HPDE6-E6E7 (cell line): ENCODE measurements around the gene KIF5C.

ENCODE experiments used
- DNase-seq: peaks from one replicate; pipeline ENCODE4 v3.0.0; 2011; ENCODE audit warnings: missing footprints; ENCODE audit errors: extremely low spot score

KIF5C gene

DNA sequence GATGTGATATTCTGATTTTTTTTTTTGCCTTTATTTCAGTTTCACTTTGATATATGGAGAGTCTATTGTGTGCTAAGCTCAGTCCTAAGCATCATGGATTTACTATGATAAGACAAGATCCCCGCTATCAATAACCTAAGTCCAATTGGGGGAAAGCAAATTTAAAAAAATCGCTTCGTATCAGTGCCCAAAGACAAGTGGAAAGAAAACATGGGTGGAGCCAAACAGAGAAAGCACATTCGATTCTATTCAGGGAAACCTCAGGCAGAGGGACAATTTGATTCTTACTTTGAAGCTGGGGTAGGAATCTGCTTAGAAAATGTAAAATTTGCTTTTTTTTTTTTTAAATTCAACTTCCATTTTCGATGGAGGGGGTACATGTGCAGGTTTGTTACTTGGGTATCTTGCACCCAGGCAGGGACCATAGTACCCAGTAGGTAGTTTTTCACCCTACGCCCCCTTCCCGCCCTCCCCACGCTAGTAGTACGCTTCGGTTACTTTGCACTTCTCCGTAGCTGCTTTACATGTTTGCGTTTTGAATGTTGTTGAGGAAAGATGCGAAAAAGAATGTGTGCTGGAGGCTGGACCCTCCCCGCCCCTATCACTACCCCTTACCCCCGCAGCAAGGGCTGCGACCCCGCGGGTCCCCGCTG, 12.4 kb downstream of the KIF5C start:
- no peak for DNase-seq

DNA sequence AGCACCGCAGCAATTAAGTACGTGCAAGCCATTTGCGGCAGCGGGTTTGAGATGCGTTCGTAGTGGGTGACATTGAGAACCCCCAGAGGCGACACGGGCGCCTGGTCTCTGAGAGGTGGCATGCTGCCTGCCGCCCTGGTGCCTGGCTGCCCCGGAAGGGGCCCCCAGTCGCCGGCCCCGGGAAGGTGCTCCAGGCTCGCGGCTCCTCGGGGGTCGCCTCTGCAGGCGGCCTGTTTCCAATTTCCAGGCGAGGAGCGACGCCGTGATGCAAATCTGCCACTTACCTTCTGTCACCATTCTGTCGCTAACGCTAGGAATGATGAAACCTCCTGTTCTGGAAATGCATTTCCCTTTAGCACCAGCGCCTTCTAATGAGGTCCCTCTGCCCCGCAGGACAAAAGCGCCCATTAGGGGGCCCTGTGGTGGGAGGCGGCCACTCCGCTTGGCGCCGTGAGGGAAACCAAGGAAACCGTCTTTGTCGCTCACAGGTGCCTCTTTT, 13.0 kb downstream of the KIF5C start:
- no peak for DNase-seq

DNA sequence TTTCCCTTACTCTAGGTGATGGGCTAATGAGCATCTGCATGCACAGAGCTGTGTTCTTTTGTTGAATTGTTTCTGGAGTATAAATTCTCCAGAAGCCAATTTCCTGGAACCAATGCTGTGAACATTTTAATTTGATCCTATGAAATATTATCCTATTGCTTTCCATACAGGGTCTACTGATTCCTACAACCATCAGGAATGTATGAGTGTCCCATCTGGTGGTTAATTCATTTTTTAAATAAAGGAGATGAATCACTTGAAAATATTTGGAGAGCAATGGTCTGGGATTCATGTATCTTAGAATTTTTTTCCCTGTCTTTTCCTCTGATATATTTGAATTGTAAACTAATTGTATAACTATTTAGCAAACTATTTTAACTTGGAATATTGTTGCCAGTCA, 14.0 kb downstream of the KIF5C start:
- DNase-seq = no peak

DNA sequence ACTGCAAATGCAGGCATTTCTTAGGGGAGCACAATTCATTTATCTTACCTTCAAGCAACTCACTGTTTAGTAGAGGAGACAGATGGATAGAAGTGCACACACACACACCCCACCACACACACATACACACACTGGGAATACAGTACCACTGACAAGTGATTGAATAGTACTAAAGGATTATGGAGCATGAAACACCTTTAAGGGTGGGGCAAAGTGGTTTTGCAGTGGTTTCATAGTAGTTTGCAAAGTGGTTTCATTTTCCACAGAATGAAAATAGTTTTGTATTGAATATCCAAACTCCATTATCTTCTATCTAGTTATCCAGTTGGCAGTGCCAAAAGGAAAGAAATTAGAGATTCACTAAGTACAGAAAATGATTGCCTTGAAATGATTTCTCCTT, 18.9 kb downstream of the KIF5C start:
- DNase-seq = no peak

- DNase-seq = no peak
These were observed 21.1 kb downstream of the KIF5C start for GRCh38 chr2:148896136-148896535.

DNA sequence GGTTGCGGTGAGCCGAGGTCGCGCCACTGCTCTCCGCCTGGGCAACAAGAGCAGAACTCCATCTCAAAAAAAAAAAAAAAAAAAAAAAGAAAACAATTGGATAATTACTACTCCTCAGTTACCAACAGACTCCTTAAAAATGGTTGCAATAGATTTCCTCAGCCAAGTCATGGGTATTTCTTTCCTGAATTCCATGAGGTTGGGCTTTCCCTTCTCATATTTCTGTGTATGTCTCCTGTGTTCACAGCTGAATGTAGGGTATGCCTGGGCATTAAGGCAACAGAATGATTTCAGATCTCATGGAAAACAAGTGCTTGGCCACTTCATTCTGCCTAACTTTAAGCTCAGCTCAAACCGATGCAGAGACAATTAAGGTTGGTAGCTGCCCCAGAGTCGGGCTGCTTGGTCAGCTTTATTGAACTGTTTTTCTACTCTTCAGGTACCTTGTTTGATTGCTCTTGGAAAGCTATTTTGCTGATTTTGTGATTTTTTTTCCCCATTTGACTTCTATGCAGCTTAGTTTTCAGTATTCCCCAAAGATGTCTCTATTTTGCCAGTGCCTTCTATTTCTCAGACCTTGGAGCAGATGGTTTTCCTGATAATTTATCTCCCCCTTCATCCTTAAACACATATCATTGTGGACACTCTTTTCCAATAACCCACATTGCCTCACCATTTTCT, 24.8 kb downstream of the KIF5C start:
- no peak for DNase-seq

DNA sequence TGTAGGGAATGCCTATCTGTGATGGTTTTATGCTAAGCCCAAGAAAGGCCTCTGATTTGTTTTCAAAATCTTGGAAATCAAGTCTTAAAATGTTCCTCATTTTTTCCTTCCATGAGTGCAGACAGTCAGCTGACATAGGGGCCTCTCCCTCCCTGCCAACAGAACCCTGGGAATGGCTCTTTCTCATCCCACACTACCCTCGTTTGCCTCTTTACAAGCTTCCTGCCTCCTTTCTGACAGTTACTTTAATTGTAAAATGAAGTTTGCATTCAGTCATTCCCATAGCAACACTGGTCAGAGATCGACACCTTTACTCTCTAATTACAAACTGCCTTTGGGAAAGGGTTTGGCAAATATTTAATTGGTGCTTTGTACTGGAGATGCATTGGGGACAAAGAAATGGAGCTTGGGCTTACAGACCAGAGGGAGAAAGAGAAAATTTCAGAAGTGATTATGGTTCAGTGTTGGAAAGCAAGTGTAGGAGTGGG, 25.4 kb downstream of the KIF5C start:
- DNase-seq = no peak

DNA sequence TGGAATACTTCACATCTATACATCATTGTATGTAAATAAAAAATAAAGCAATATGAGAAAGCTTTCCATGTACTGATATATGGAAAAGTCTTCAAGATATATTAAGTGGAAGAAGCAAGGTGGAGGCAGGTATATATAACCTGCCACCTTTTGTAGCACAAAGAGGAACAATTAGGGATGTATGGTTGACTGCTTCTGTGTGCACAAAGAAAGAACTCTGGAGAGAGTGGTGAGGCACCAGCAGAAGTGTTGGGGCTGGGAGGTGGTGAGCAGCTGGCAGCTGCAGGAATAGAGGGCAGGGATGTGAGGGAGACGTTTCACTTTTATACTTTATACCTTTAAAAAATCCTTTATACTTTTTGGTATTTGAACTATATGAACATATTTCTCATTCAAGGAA, 26.1 kb downstream of the KIF5C start:
- no peak for DNase-seq

GRCh38 chr2:148902798-148903197, 27.8 kb downstream of the KIF5C start:
- no peak for DNase-seq

DNA sequence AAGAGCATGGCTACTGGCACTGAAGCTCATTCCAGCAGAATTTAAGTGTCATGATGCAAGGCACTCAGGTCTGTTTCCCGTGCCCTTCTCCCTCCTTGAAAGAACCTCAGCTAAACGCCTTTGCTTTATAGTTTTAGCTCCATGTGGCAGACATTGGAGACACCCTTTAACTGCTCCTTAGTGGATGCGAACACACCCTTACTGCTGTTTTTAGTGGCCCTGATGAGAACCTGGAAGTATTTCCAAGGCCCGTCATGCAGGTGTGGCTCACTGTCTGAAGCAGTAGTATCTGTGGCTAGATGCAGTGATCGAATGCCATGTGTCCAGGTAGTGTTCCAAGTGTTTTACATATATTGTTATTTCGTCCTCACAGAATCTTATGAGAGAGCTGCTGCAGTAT, 28.3 kb downstream of the KIF5C start:
- DNase-seq = no peak

- no peak for DNase-seq
These were observed 29.0 kb downstream of the KIF5C start for GRCh38 chr2:148903979-148904378.

DNA sequence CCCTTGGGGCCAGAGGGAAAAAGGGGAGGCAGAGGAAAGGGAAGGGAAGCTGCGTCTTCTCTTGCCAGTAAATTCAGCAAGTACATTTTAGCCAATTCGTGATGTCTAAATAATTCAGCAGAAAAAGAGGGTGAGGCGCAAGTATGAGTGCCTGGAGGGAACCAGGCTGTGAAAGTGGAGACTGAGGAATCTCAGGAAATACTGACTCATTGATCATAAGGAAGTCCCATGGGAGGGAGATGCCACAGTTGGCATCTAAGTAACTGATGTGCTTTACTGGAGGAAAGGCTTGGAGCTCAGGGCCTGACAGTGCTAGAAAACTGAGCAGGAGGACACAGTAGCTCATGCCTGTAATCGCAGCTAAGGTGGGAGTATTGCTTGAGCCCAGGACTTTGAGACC, 31.1 kb downstream of the KIF5C start:
- no peak for DNase-seq

DNA sequence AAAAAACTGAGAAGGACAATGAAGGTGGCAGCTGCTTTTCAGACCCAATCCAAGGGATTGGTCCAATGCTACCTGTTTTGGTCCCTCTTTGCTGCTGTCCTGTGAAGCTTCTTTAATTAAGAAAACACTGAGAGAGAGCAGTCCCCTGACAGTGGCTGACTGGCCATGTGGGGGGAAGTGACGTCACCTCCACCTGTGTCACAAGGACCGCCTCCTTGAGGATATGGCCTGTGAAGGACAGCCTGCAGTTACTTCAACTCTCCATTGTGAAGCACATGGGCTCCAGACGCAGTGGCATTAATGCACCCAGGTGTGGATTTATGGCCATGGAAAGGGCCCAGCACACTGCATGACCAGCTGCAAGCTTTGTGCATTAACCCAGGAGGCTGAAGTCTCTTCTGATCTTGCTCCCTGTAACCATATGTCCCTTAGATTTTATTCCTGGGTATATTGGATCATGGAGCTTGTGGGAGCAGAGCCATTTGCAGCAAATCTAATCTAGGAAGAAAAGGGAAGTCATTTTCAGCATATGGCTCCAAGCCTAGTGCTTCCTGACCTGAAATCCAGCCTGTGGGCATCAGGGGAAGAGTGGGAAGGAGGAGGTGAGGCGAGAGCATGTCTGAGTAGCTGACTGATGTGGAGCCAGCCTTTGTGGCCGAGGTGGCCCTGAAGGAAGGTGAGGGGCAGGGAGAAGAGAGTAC, 32.2 kb downstream of the KIF5C start:
- DNase-seq = no peak

DNA sequence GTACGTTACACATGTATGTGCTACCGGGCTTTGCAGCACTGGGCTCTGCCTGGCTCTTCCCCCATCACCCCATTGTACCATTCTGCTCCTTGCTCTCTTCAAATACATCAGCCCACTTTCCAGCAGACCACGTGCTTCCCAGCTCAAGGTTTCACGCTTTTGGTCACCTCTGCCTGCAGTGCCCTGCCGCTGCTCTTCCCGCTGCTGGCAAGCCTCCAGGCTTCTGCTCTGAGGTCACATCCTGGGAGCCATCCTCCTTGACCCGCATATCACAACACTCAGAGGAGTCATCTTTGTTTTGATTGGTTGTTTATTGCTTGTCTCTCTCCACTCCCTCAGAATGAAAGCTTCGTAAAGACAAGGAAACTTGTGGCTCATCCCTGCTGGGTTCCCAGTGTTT, 34.1 kb downstream of the KIF5C start:
- DNase-seq = no peak

GRCh38 chr2:148913061-148913460, 38.0 kb downstream of the KIF5C start:
- no peak for DNase-seq

DNA sequence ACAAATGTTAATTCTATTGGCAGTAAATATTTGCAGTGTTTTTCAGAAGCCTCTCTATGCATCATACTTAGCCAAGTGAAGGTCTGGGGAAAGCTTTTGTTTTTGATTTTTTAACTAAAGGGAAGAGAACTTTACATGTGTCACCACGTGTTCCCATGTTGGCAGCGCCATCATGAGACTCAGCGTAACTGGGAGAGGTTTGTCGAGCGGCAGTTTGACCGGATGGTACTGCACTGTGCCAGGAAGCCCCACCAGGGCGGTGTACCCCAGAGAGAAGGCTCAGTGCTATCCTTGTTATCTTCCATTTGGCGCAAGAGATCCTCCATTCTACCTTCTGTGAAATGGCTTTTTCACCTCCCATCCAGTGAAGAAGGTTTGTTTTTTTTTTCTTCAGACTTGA, 38.5 kb downstream of the KIF5C start:
- DNase-seq = no peak

GRCh38 chr2:148914463-148914862, 39.4 kb downstream of the KIF5C start:
- DNase-seq = no peak

- DNase-seq = no peak
These were observed 42.4 kb downstream of the KIF5C start for GRCh38 chr2:148917431-148917830.

DNA sequence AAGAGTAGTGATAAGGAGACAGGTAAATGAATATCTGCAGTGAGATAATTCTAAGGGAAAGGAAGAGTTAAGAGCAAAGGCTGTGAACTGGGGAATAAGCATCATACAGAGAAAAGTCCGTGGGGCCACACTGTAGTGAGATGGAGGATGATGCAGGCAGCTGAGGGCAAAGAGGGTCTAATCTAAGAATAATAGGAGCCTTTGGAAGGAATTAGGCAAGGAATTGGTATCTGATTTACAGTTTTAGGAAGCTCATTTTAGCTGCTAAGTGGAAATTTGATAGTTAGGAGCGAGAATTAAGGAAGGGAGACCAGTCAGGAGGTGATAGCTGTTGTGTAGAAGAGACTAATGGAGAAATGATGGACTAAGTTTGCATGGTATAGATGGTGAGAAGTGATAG, 43.5 kb downstream of the KIF5C start:
- no peak for DNase-seq

GRCh38 chr2:148920559-148920958, 45.5 kb downstream of the KIF5C start:
- no peak for DNase-seq

GRCh38 chr2:148922062-148922461, 47.0 kb downstream of the KIF5C start:
- DNase-seq = no peak

- no peak for DNase-seq
These were observed 47.9 kb downstream of the KIF5C start for GRCh38 chr2:148922776-148923475.
